ENCODE results near the gene HOXD9. TPM values are rescaled to one million over a fixed set of nuclear protein-coding genes. Genes with fewer than 3 reads are reported as not detected.

The HOXD9 gene
- polyA plus RNA-seq, 3 donors, result not detected

DNA sequence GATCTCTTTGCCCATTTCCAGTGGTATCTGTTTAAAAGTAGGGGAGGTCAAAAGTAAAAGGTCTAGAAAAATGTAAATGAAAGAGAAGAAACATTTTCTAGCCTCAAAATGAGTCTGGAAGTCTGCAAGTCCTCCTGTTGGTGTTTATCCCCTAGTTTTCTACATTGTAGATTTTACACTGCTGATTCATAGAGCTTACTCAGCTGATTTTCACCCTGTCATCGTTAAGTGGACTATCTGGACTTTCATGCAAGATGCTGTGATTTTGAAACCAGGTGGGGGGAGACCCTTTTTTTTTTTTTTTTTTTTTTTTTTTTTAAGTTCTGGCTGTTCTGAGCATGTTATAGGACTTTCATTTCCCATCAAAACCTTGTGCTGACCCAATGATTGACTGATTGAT, 44.9 kb downstream of the HOXD9 start:
- peaks cover 83 to 100% of the 10 kb centered on the region in 2 donors for H3K27me3 ChIP-seq (ENCODE audit: control insufficient read depth in 2 of 2, insufficient read depth in 2 of 2, low read length in 2 of 2)
- peaks cover 0 to 8% of the 10 kb centered on the region in 2 donors for H3K36me3 Mint-ChIP-seq
- H3K27me3 Mint-ChIP-seq (ENCODE audit: low read depth in 3 of 3), result peaks cover 92 to 100% (median 100%) of the 10 kb centered on the region in 3 donors
- intact Hi-C loops (cut with micrococcal nuclease), result no loop called here
- peaks cover 0 to 48% of the 10 kb centered on the region in 2 donors for H3K9me3 ChIP-seq (replicated peaks in 1 of 2; ENCODE audit: control insufficient read depth in 1 of 2, insufficient read depth in 1 of 2, low read length in 2 of 2)
- no peak overlapping the region for H3K4me3 ChIP-seq (replicated peaks in 1 of 3; ENCODE audit: low read depth in 2 of 3, low read length in 3 of 3)
- H3K27ac Mint-ChIP-seq, result no peak overlapping the region
- no peak overlapping the region for H3K4me2 ChIP-seq (replicated peaks; ENCODE audit: extremely low read depth, low read length, poor library complexity, severe bottlenecking)
- TF ChIP-seq, protein P1, sequence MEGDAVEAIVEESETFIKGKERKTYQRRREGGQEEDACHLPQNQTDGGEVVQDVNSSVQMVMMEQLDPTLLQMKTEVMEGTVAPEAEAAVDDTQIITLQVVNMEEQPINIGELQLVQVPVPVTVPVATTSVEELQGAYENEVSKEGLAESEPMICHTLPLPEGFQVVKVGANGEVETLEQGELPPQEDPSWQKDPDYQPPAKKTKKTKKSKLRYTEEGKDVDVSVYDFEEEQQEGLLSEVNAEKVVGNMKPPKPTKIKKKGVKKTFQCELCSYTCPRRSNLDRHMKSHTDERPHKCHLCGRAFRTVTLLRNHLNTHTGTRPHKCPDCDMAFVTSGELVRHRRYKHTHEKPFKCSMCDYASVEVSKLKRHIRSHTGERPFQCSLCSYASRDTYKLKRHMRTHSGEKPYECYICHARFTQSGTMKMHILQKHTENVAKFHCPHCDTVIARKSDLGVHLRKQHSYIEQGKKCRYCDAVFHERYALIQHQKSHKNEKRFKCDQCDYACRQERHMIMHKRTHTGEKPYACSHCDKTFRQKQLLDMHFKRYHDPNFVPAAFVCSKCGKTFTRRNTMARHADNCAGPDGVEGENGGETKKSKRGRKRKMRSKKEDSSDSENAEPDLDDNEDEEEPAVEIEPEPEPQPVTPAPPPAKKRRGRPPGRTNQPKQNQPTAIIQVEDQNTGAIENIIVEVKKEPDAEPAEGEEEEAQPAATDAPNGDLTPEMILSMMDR (IDR thresholded peaks at IDR 0.05), result no peak
- no peaks in the 10 kb centered on the region for H3K79me2 ChIP-seq (ENCODE audit: insufficient read depth, low read length)
- no peaks in the 10 kb centered on the region for H3K4me1 ChIP-seq (ENCODE audit: control insufficient read depth in 1 of 2, insufficient read depth in 2 of 2, low read length in 2 of 2)
- no peaks in the 10 kb centered on the region for H3K36me3 ChIP-seq (replicated peaks in 1 of 2; ENCODE audit: control insufficient read depth in 1 of 2, insufficient read depth in 2 of 2, low read length in 2 of 2)
- H2AFZ ChIP-seq (ENCODE audit: insufficient read depth, low read depth, low read length, poor library complexity, severe bottlenecking), result no peak overlapping the region
- WGBS (ENCODE audit: insufficient coverage), result no CpG with 5 or more reads among the region's 1 CpG
- no peaks in the 10 kb centered on the region for H3K4me1 Mint-ChIP-seq
- DNase-seq, result no peak
- peaks cover 0 to 45% (median 26%) of the 10 kb centered on the region in 7 donors for H3K9me3 Mint-ChIP-seq
- no peak overlapping the region for H3K9ac ChIP-seq (ENCODE audit: insufficient read depth, low read length, poor library complexity, severe bottlenecking)
- no peaks in the 10 kb centered on the region for H4K20me1 ChIP-seq (ENCODE audit: insufficient read depth, low read length)
- no peak overlapping the region for H3K27ac ChIP-seq (ENCODE audit: low read depth in 1 of 2, low read length in 2 of 2)
- peak overlapping the region in 1 of 2 donors; percentile 69 for H3K4me3 Mint-ChIP-seq

DNA sequence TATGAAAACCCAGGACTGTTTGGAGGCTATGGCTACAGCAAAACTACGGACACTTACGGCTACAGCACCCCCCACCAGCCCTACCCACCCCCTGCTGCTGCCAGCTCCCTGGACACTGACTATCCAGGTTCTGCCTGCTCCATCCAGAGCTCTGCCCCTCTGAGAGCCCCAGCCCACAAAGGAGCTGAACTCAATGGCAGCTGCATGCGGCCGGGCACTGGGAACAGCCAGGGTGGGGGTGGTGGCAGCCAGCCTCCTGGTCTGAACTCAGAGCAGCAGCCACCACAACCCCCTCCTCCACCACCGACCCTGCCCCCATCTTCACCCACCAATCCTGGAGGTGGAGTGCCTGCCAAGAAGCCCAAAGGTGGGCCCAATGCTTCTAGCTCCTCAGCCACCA, 46.7 kb downstream of the HOXD9 start:
- Mint-ChIP-seq H3K4me1 (no peaks in the 10 kb centered on the region), H3K27me3 (ENCODE audit: low read depth in 3 of 3) (peaks cover 92 to 100% (median 100%) of the 10 kb centered on the region in 3 donors), H3K27ac (no peak overlapping the region), H3K9me3 (peaks cover 0 to 37% (median 15%) of the 10 kb centered on the region in 7 donors), H3K36me3 (peaks cover 0 to 3% of the 10 kb centered on the region in 2 donors), H3K4me3 (peak overlapping the region in 1 of 2 donors; percentile 52)
- no peaks in the 10 kb centered on the region for H3K79me2 ChIP-seq (ENCODE audit: insufficient read depth, low read length)
- no peaks in the 10 kb centered on the region for H4K20me1 ChIP-seq (ENCODE audit: insufficient read depth, low read length)
- TF ChIP-seq, protein P1 (IDR thresholded peaks at IDR 0.05), result no peak
- no peak for DNase-seq
- no peak overlapping the region for H3K9ac ChIP-seq (ENCODE audit: insufficient read depth, low read length, poor library complexity, severe bottlenecking)
- no peaks in the 10 kb centered on the region for H3K4me1 ChIP-seq (ENCODE audit: control insufficient read depth in 1 of 2, insufficient read depth in 2 of 2, low read length in 2 of 2)
- H3K9me3 ChIP-seq (replicated peaks in 1 of 2; ENCODE audit: control insufficient read depth in 1 of 2, insufficient read depth in 1 of 2, low read length in 2 of 2), result peaks cover 0 to 43% of the 10 kb centered on the region in 2 donors
- no peak overlapping the region for H3K4me2 ChIP-seq (replicated peaks; ENCODE audit: extremely low read depth, low read length, poor library complexity, severe bottlenecking)
- peaks cover 88 to 100% of the 10 kb centered on the region in 2 donors for H3K27me3 ChIP-seq (ENCODE audit: control insufficient read depth in 2 of 2, insufficient read depth in 2 of 2, low read length in 2 of 2)
- no peaks in the 10 kb centered on the region for H3K36me3 ChIP-seq (replicated peaks in 1 of 2; ENCODE audit: control insufficient read depth in 1 of 2, insufficient read depth in 2 of 2, low read length in 2 of 2)
- H3K4me3 ChIP-seq (replicated peaks in 1 of 3; ENCODE audit: low read depth in 2 of 3, low read length in 3 of 3), result no peak overlapping the region
- H3K27ac ChIP-seq (ENCODE audit: low read depth in 1 of 2, low read length in 2 of 2), result no peak overlapping the region
- intact Hi-C loops (cut with micrococcal nuclease), result no loop called here
- 83% methylated on average over 5 of the region's 5 CpGs for WGBS (ENCODE audit: insufficient coverage)
- no peak overlapping the region for H2AFZ ChIP-seq (ENCODE audit: insufficient read depth, low read depth, low read length, poor library complexity, severe bottlenecking)

Measured in CD14-positive monocyte (primary cell).